Measurements from ENCODE around the gene ZNF808.
"Not testable (repeated sequence)": the region's sequence is repeated elsewhere in the genome, so short reads cannot be mapped to it uniquely, and the experiment has no call there.

Gene ZNF808

GRCh38 chr19:52535771-52536447 is 8.4 kb downstream of the ZNF808 start:
- FAIRE-seq (no peak), DNase-seq (ENCODE audit: low spot score) (no peak)

- DNase-seq (ENCODE audit: low spot score) (no peak), FAIRE-seq (no peak)
Measured at GRCh38 chr19:52536448-52536800, 9.0 kb downstream of the ZNF808 start.

GRCh38 chr19:52538815-52539214 is 11.3 kb downstream of the ZNF808 start:
- not testable (repeated sequence) for FAIRE-seq; DNase-seq (ENCODE audit: low spot score)

GRCh38 chr19:52541176-52541575 is 13.7 kb downstream of the ZNF808 start:
- not testable (repeated sequence) for DNase-seq (ENCODE audit: low spot score)

GRCh38 chr19:52541608-52542007 is 14.1 kb downstream of the ZNF808 start:
- DNase-seq (ENCODE audit: low spot score) (no peak), FAIRE-seq (no peak)

More at GRCh38 chr19:52541176-52541575, 13.7 kb downstream of the ZNF808 start:
- not testable (repeated sequence) for FAIRE-seq

GRCh38 chr19:52542541-52542940 is 15.1 kb downstream of the ZNF808 start:
- not testable (repeated sequence) for FAIRE-seq; DNase-seq (ENCODE audit: low spot score)

GRCh38 chr19:52542984-52543664 is 15.7 kb downstream of the ZNF808 start:
- DNase-seq (ENCODE audit: low spot score) = no peak
- FAIRE-seq = no peak

GRCh38 chr19:52554216-52554971 is 26.9 kb downstream of the ZNF808 start:
- DNase-seq (ENCODE audit: low spot score) (no peak), FAIRE-seq (no peak)

- FAIRE-seq (no peak), DNase-seq (ENCODE audit: low spot score) (no peak)
Measured at GRCh38 chr19:52557231-52557995, 29.9 kb downstream of the ZNF808 start.

- not testable (repeated sequence) for DNase-seq (ENCODE audit: low spot score); FAIRE-seq
Measured at GRCh38 chr19:52558732-52559445, 31.4 kb downstream of the ZNF808 start.

- FAIRE-seq; DNase-seq (ENCODE audit: low spot score): not testable (repeated sequence)
Measured at GRCh38 chr19:52561611-52562010, 34.1 kb downstream of the ZNF808 start.

GRCh38 chr19:52566121-52566520 is 38.7 kb downstream of the ZNF808 start:
- DNase-seq (ENCODE audit: low spot score) = no peak
- no peak for FAIRE-seq

- FAIRE-seq (no peak), DNase-seq (ENCODE audit: low spot score) (no peak)
Measured at GRCh38 chr19:52566588-52566987, 39.1 kb downstream of the ZNF808 start.

- DNase-seq (ENCODE audit: low spot score) (no peak), FAIRE-seq (no peak)
Measured at GRCh38 chr19:52567921-52568320, 40.5 kb downstream of the ZNF808 start.

GRCh38 chr19:52569638-52569999 is 42.2 kb downstream of the ZNF808 start:
- FAIRE-seq; DNase-seq (ENCODE audit: low spot score): not testable (repeated sequence)

- no peak for FAIRE-seq
- DNase-seq (ENCODE audit: low spot score) = peak; percentile 45
Measured at GRCh38 chr19:52570000-52570861, 42.8 kb downstream of the ZNF808 start, which contains the start of gene ZNF701. TSS of gene ZNF701 (plus strand) at chr19:52570287. CDS start at chr19:52574148, 3,861 bp downstream.

GRCh38 chr19:52584736-52585440 is 57.4 kb downstream of the ZNF808 start:
- no peak for DNase-seq (ENCODE audit: low spot score)
- FAIRE-seq = no peak

GRCh38 chr19:52585604-52586003 is 58.1 kb downstream of the ZNF808 start:
- DNase-seq (ENCODE audit: low spot score) = no peak

GRCh38 chr19:52590728-52591127 is 63.3 kb downstream of the ZNF808 start:
- FAIRE-seq (no peak), DNase-seq (ENCODE audit: low spot score) (no peak)

More at GRCh38 chr19:52585604-52586003, 58.1 kb downstream of the ZNF808 start:
- no peak for FAIRE-seq
